H1 (cell line): ENCODE data around the gene SPC24. TPM values are rescaled to one million over a fixed set of nuclear protein-coding genes. Genes with fewer than 3 reads are reported as not detected.
"Not testable (repeated sequence)": the region's sequence is repeated elsewhere in the genome, so short reads cannot be mapped to it uniquely, and the experiment has no call there.

Experiments
- CTCF ChIA-PET: fragments of 300-600 bp; sonication (Branson Sonifier 250); formaldehyde crosslinking; loops from one replicate; lab custom pipeline; 2021; ENCODE audit not compliant: partially characterized antibody; lab: Charles Lee
- POLR2A ChIA-PET: fragments of 300-600 bp; sonication (Branson Sonifier 250); formaldehyde crosslinking; loops from one replicate; lab custom pipeline; 2021; ENCODE audit warnings: inconsistent platforms; ENCODE audit not compliant: partially characterized antibody; lab: Charles Lee
- DNase-seq, 2 experiments: peaks; one replicate each; pipeline versions ENCODE4 v3.0.0 to v3.0.0-alpha.2; 2010 to 2022; ENCODE audit warnings: low spot score in 2 of 2, low read depth in 1 of 2, mixed read lengths in 1 of 2
- FAIRE-seq: peaks from 2 replicates; lab custom pipeline; 2011; peaks lifted over from hg19 to GRCh38; lab: Jason Lieb, UNC
- H2AFZ ChIP-seq: 2 replicates; pipeline ENCODE4 v1.8.1; 2012; ENCODE audit warnings: low read length, inconsistent platforms
- H2AK5ac ChIP-seq: 2 replicates; pipeline ENCODE4 v1.6.1; 2013; ENCODE audit warnings: low read depth, low read length
- H2BK120ac ChIP-seq: replicated peaks from 2 replicates; pipeline ENCODE3; 2013; ENCODE audit warnings: low read depth, low read length, inconsistent platforms
- H2BK12ac ChIP-seq: 2 replicates; pipeline ENCODE4 v1.6.1; 2013; ENCODE audit warnings: low read depth, low read length
- H2BK15ac ChIP-seq: 2 replicates; pipeline ENCODE4 v1.6.1; 2013; ENCODE audit warnings: low read length
- H2BK20ac ChIP-seq: 2 replicates; pipeline ENCODE4 v1.6.1; 2013; ENCODE audit warnings: low read length
- H2BK5ac ChIP-seq: 2 replicates; pipeline ENCODE4 v1.6.1; 2013; ENCODE audit warnings: low read depth, low read length
- H3K14ac ChIP-seq: 2 replicates; pipeline ENCODE4 v1.6.1; 2013; ENCODE audit warnings: inconsistent platforms; ENCODE audit not compliant: insufficient read length
- H3K18ac ChIP-seq: 2 replicates; pipeline ENCODE4 v1.6.1; 2013; ENCODE audit warnings: low read length; ENCODE audit errors: extremely low read depth
- H3K23ac ChIP-seq: 2 replicates; pipeline ENCODE4 v1.6.1; 2013; ENCODE audit warnings: inconsistent platforms; ENCODE audit not compliant: insufficient read length
- H3K23me2 ChIP-seq: 2 replicates; pipeline ENCODE4 v1.6.1; 2013; ENCODE audit warnings: low read depth, low read length
- H3K27ac ChIP-seq: 2 replicates; pipeline ENCODE4 v1.6.1; 2011; ENCODE audit warnings: low read depth, low read length, inconsistent platforms
- H3K27me3 ChIP-seq, 4 experiments: replicated peaks in 1 of 4; 1 replicate in 1 of 4; 2 replicates in 3 of 4; pipeline versions ENCODE4 v1.6.1 to v1.8.1; 2011 to 2013; ENCODE audit warnings: low read length in 3 of 4, mild to moderate bottlenecking in 3 of 4, inconsistent platforms in 2 of 4, mixed read lengths in 2 of 4, moderate library complexity in 1 of 4; ENCODE audit not compliant: control insufficient read depth in 3 of 4, insufficient read depth in 3 of 4; ENCODE audit errors: extremely low read depth in 1 of 4
- H3K36me3 ChIP-seq, 4 experiments: 2 replicates each; pipeline versions ENCODE4 v1.6.1 to v1.8.1; 2011 to 2013; ENCODE audit warnings: mild to moderate bottlenecking in 4 of 4, low read length in 3 of 4, moderate library complexity in 2 of 4, control low read depth in 1 of 4, inconsistent platforms in 1 of 4; ENCODE audit not compliant: insufficient read depth in 4 of 4, control insufficient read depth in 2 of 4
- H3K4ac ChIP-seq: replicated peaks from 2 replicates; pipeline ENCODE3; 2013; ENCODE audit warnings: low read length, low read depth, mixed read lengths, inconsistent platforms; ENCODE audit not compliant: insufficient read length
- H3K4me1 ChIP-seq, 4 experiments: replicated peaks in 1 of 4; 1 replicate in 1 of 4; 2 replicates in 3 of 4; pipeline versions ENCODE4 v1.6.1 to v1.8.1; 2011 to 2013; ENCODE audit warnings: low read length in 3 of 4, inconsistent platforms in 2 of 4, mixed read lengths in 1 of 4; ENCODE audit not compliant: insufficient read depth in 4 of 4, control insufficient read depth in 3 of 4
- H3K4me2 ChIP-seq, 2 experiments: 2 replicates each; pipeline versions ENCODE4 v1.6.1 to v1.8.1; 2011 to 2013; ENCODE audit warnings: low read depth in 2 of 2, low read length in 2 of 2, control low read depth in 1 of 2, inconsistent platforms in 1 of 2, mild to moderate bottlenecking in 1 of 2; ENCODE audit not compliant: insufficient read depth in 1 of 2
- H3K4me3 ChIP-seq, 4 experiments: fragments of 200-600, 300-600 bp in 1 of 4; sonication (generic), shearing (Covaris generic), sonication (Bioruptor Twin) in 1 of 4; 2 replicates each; pipeline versions ENCODE4 v1.5.1 to v1.8.1; 2011 to 2016; ENCODE audit warnings: low read length in 4 of 4, low read depth in 3 of 4, control low read depth in 2 of 4, inconsistent platforms in 2 of 4, mild to moderate bottlenecking in 2 of 4, mixed read lengths in 1 of 4, moderate library complexity in 1 of 4; ENCODE audit not compliant: insufficient read depth in 2 of 4; ENCODE audit errors: extremely low read depth in 1 of 4
- H3K56ac ChIP-seq: replicated peaks from 2 replicates; pipeline ENCODE3; 2013; ENCODE audit warnings: low read depth, mild to moderate bottlenecking, mixed read lengths, low read length, inconsistent platforms; ENCODE audit not compliant: insufficient read length
- H3K79me1 ChIP-seq: 2 replicates; pipeline ENCODE4 v1.6.1; 2013; ENCODE audit warnings: low read depth, low read length, control low read depth
- H3K79me2 ChIP-seq, 2 experiments: 2 replicates each; pipeline versions ENCODE4 v1.6.1 to v1.8.1; 2012 to 2013; ENCODE audit warnings: low read length in 2 of 2, mild to moderate bottlenecking in 2 of 2, inconsistent platforms in 1 of 2; ENCODE audit not compliant: insufficient read depth in 2 of 2, control insufficient read depth in 1 of 2
- H3K9ac ChIP-seq, 4 experiments: replicated peaks in 1 of 4; 1 replicate in 1 of 4; 2 replicates in 3 of 4; pipeline versions ENCODE4 v1.6.1 to v1.8.1; 2011 to 2013; ENCODE audit warnings: low read depth in 3 of 4, low read length in 3 of 4, control low read depth in 2 of 4, mild to moderate bottlenecking in 2 of 4, moderate library complexity in 2 of 4, inconsistent platforms in 1 of 4; ENCODE audit errors: extremely low read depth in 1 of 4
- H3K9me3 ChIP-seq, 2 experiments: 2 replicates each; pipeline versions ENCODE4 v1.6.1 to v1.8.1; 2012 to 2013; ENCODE audit warnings: mild to moderate bottlenecking in 2 of 2, moderate library complexity in 2 of 2, control low read depth in 1 of 2, inconsistent platforms in 1 of 2, low read depth in 1 of 2, low read length in 1 of 2, mixed read lengths in 1 of 2; ENCODE audit not compliant: insufficient read depth in 2 of 2
- H4K20me1 ChIP-seq, 2 experiments: replicated peaks in 1 of 2; 2 replicates each; pipeline versions ENCODE3 to v1.8.1; 2011 to 2013; ENCODE audit warnings: inconsistent platforms in 2 of 2, low read length in 2 of 2, mild to moderate bottlenecking in 1 of 2; ENCODE audit not compliant: insufficient read depth in 2 of 2, control insufficient read depth in 1 of 2
- H4K5ac ChIP-seq: 2 replicates; pipeline ENCODE4 v1.6.1; 2013; ENCODE audit warnings: low read length, low read depth, mixed read lengths, inconsistent platforms; ENCODE audit not compliant: insufficient read length
- H4K8ac ChIP-seq: 2 replicates; pipeline ENCODE4 v1.8.0; 2013; ENCODE audit warnings: mild to moderate bottlenecking, moderate library complexity, low read length, inconsistent platforms; ENCODE audit not compliant: insufficient read depth; ENCODE audit errors: extremely low read depth
- H4K91ac ChIP-seq: replicated peaks from 2 replicates; pipeline ENCODE3; 2013; ENCODE audit warnings: low read length, mixed read lengths, inconsistent platforms; ENCODE audit not compliant: insufficient read length
- WGBS, 2 experiments: shearing (Covaris generic) in 1 of 2; methylation state at CpG; one replicate each; pipeline versions ENCODE4 v1.1.6 to v1.1.7; 2013 to 2015; ENCODE audit warnings: low lambda C conversion rate in 2 of 2, mixed read lengths in 2 of 2, inconsistent platforms in 1 of 2, low coverage in 1 of 2, missing lambda C conversion rate in 1 of 2; ENCODE audit not compliant: insufficient replicate concordance in 2 of 2, insufficient coverage in 1 of 2, insufficient read length in 1 of 2; ENCODE audit errors: extremely low coverage in 1 of 2, missing lambda C conversion rate in 1 of 2; 5-methylcytosine and 5-hydroxymethylcytosine counted together
- polyA plus RNA-seq, 7 experiments: library from polyadenylated mRNA; depleted of rRNA in 3 of 7; stranded (reverse) in 5 of 7; unstranded in 2 of 7; fragments of >200 nt in 5 of 7; fragments of 200-250 nt in 2 of 7; gene quantifications; 1 replicate in 5 of 7; 2 replicates in 1 of 7; 4 replicates in 1 of 7; pipeline versions ENCODE4 v1.2.1 to v1.2.3, GENCODE V29; 2011 to 2013; ENCODE audit warnings: missing spikeins in 2 of 7, mixed read lengths in 2 of 7
- total RNA-seq: library from RNA; stranded (reverse); fragmentation: NEBNext Ultra II Directional; extraction: Animal tissue kit (Norgen Biotek cat#: 25700); gene quantifications from 2 replicates; pipeline ENCODE4 v1.2.1, GENCODE V29; 2021

Gene SPC24
- total and polyA plus RNA-seq, 2 of the 8 experiments (the other 6 are each of a cell fraction or from before 2014, with no cell fraction given): 17.7 to 42.4 TPM

- H2BK5ac ChIP-seq, H2BK12ac ChIP-seq, H3K18ac ChIP-seq, H2AK5ac ChIP-seq, DNase-seq, H3K4me1 ChIP-seq, H3K4ac ChIP-seq, H3K27me3 ChIP-seq, H4K8ac ChIP-seq, H3K14ac ChIP-seq, H3K23me2 ChIP-seq, H3K23ac ChIP-seq, H2BK20ac ChIP-seq, H3K4me2 ChIP-seq, H4K5ac ChIP-seq, FAIRE-seq, H3K79me1 ChIP-seq, H2AFZ ChIP-seq, H2BK15ac ChIP-seq, H3K9me3 ChIP-seq, H3K56ac ChIP-seq, H2BK120ac ChIP-seq, H3K4me3 ChIP-seq, H3K9ac ChIP-seq, H4K91ac ChIP-seq, H3K27ac ChIP-seq: not testable (repeated sequence)
- WGBS, 2 experiments: 92% methylated on average over 10 of the region's 10 CpGs; no CpG with 5 or more reads in 1 of the 2 experiments
- Histone ChIP-seq H3K79me2 (peaks cover 0 to 33% of the 10 kb centered on the region in 2 experiments; a peak in 3 of 4 replicates), H3K36me3 (peaks cover 51 to 91% (median 69%) of the 10 kb centered on the region in 4 experiments), H4K20me1 (peaks cover 8 to 26% of the 10 kb centered on the region in 2 experiments)
- ChIA-PET POLR2A (interaction anchor here (0.9 kb wide), 1 partner anchor 17 kb away, joined by 3 read pairs; no protein-coding TSS in a partner anchor), CTCF (interaction anchor here (0.6 to 4.2 kb wide), 5 partner anchors 23 to 165 kb away, joined by 3 to 13 read pairs (median 4); no protein-coding TSS in a partner anchor)
These were observed 51.9 kb downstream of the SPC24 start for GRCh38 chr19:11103667-11104066.
